ENCODE results near the gene PROM1. TPM values are rescaled to one million over a fixed set of nuclear protein-coding genes. Genes with fewer than 3 reads are reported as not detected.

Gene PROM1
- total RNA-seq, 1 donor from 2014 or later, result not detected

GRCh38 chr4:15929540-15929939 is 154.3 kb downstream of the PROM1 start:
- DNase-seq (ENCODE audit: extremely low spot score in 2 of 2), result no peak
- TF ChIP-seq, protein P1, sequence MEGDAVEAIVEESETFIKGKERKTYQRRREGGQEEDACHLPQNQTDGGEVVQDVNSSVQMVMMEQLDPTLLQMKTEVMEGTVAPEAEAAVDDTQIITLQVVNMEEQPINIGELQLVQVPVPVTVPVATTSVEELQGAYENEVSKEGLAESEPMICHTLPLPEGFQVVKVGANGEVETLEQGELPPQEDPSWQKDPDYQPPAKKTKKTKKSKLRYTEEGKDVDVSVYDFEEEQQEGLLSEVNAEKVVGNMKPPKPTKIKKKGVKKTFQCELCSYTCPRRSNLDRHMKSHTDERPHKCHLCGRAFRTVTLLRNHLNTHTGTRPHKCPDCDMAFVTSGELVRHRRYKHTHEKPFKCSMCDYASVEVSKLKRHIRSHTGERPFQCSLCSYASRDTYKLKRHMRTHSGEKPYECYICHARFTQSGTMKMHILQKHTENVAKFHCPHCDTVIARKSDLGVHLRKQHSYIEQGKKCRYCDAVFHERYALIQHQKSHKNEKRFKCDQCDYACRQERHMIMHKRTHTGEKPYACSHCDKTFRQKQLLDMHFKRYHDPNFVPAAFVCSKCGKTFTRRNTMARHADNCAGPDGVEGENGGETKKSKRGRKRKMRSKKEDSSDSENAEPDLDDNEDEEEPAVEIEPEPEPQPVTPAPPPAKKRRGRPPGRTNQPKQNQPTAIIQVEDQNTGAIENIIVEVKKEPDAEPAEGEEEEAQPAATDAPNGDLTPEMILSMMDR (IDR thresholded peaks at IDR 0.05), result no peak
- TF ChIP-seq POLR2AphosphoS5 (IDR thresholded peaks at IDR 0.05; ENCODE audit: insufficient read depth in 1 of 2, low read depth in 1 of 2) (no peak), POLR2A (IDR thresholded peaks at IDR 0.05) (no peak)
- H3K9me3 ChIP-seq, result no peaks in the 10 kb centered on the region
- H3K27ac ChIP-seq, result no peak overlapping the region
- intact Hi-C loops (cut with DNase I), result no loop called here
- no peaks in the 10 kb centered on the region for H3K27me3 ChIP-seq
- H3K4me1 ChIP-seq, result no peaks in the 10 kb centered on the region
- H3K4me3 ChIP-seq, result no peak overlapping the region
- no peaks in the 10 kb centered on the region for H3K36me3 ChIP-seq

DNA sequence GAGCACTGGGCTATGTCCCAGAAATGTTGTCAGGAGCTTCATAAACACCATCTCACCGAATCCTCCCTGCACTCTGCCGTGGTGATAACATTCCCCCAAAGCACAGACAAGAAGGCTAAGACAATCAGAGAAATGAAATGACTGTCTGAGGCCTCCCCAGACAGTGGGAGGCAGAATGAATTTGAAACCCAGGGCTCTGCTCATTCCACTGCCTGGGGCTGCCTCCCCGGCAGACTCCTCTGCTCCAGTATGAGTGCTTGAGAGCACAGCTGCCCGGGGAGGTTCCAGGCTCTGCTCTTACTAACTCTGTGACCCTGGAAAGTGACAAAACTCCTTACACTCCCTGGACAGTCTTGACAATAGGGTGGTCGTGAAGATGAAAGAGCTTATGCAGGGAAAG is 154.9 kb downstream of the PROM1 start:
- intact Hi-C loops (cut with DNase I), result no loop called here
- H3K27ac ChIP-seq, result no peak overlapping the region
- no peaks in the 10 kb centered on the region for H3K27me3 ChIP-seq
- no peak for DNase-seq (ENCODE audit: extremely low spot score in 2 of 2)
- H3K9me3 ChIP-seq, result no peaks in the 10 kb centered on the region
- TF ChIP-seq POLR2AphosphoS5 (IDR thresholded peaks at IDR 0.05; ENCODE audit: insufficient read depth in 1 of 2, low read depth in 1 of 2) (no peak), POLR2A (IDR thresholded peaks at IDR 0.05) (no peak)
- TF ChIP-seq, protein P1 (IDR thresholded peaks at IDR 0.05), result no peak
- H3K36me3 ChIP-seq, result no peaks in the 10 kb centered on the region
- H3K4me3 ChIP-seq, result no peak overlapping the region
- H3K4me1 ChIP-seq, result no peaks in the 10 kb centered on the region

- no peak overlapping the region for H3K27ac ChIP-seq
- H3K4me3 ChIP-seq, result no peak overlapping the region
- intact Hi-C loops (cut with DNase I), result no loop called here
- H3K27me3 ChIP-seq, result no peaks in the 10 kb centered on the region
- H3K36me3 ChIP-seq, result no peaks in the 10 kb centered on the region
- H3K9me3 ChIP-seq, result no peaks in the 10 kb centered on the region
- TF ChIP-seq POLR2A (IDR thresholded peaks at IDR 0.05), result no peak
- TF ChIP-seq POLR2AphosphoS5 (IDR thresholded peaks at IDR 0.05; ENCODE audit: insufficient read depth in 1 of 2, low read depth in 1 of 2), result no peak
- TF ChIP-seq, protein P1 (IDR thresholded peaks at IDR 0.05), result no peak
- no peak for DNase-seq (ENCODE audit: extremely low spot score in 2 of 2)
- H3K4me1 ChIP-seq, result no peaks in the 10 kb centered on the region
These were observed 157.3 kb downstream of the PROM1 start for GRCh38 chr4:15926486-15926885.

GRCh38 chr4:15925830-15926229 is 158.0 kb downstream of the PROM1 start:
- H3K9me3 ChIP-seq, result no peaks in the 10 kb centered on the region
- intact Hi-C loops (cut with DNase I), result no loop called here

DNA sequence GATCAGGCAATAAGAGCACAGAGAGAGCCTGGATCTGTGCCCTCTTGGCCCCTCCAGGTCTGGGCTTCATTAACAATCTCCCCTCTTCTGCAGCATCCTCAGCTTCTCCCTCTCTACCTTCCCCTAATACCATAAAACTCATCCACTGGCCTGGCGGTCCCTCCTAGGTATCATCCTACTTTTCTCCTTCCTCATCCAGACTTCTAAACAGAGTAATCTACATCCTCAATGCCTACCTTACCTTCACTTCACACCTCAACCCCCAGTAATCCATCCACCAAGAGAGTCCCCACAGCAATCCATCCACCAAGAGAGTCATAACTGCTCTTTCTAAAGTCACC is 162.3 kb downstream of the PROM1 start:
- H3K4me1 ChIP-seq, result no peaks in the 10 kb centered on the region
- intact Hi-C loops (cut with DNase I), result no loop called here
- no peak overlapping the region for H3K4me3 ChIP-seq
- H3K36me3 ChIP-seq, result no peaks in the 10 kb centered on the region
- no peak for DNase-seq (ENCODE audit: extremely low spot score in 2 of 2)
- no peaks in the 10 kb centered on the region for H3K27me3 ChIP-seq
- no peaks in the 10 kb centered on the region for H3K9me3 ChIP-seq
- TF ChIP-seq POLR2AphosphoS5 (IDR thresholded peaks at IDR 0.05; ENCODE audit: insufficient read depth in 1 of 2, low read depth in 1 of 2) (no peak), POLR2A (IDR thresholded peaks at IDR 0.05) (no peak)
- TF ChIP-seq, protein P1 (IDR thresholded peaks at IDR 0.05), result no peak
- no peak overlapping the region for H3K27ac ChIP-seq

More at GRCh38 chr4:15925830-15926229, 158.0 kb downstream of the PROM1 start:
- no peaks in the 10 kb centered on the region for H3K36me3 ChIP-seq
- H3K4me1 ChIP-seq, result no peaks in the 10 kb centered on the region
- no peak for DNase-seq (ENCODE audit: extremely low spot score in 2 of 2)
- H3K4me3 ChIP-seq, result no peak overlapping the region
- H3K27me3 ChIP-seq, result no peaks in the 10 kb centered on the region
- H3K27ac ChIP-seq, result no peak overlapping the region
- TF ChIP-seq POLR2A (IDR thresholded peaks at IDR 0.05) (no peak), POLR2AphosphoS5 (IDR thresholded peaks at IDR 0.05; ENCODE audit: insufficient read depth in 1 of 2, low read depth in 1 of 2) (no peak)
- TF ChIP-seq, protein P1 (IDR thresholded peaks at IDR 0.05), result no peak
